ENCODE measurements around the gene LHPP.

Gene LHPP

GRCh38 chr10:124653811-124654651 lies 192.4 kb downstream of the LHPP start:
- no peaks in the 10 kb centered on the region for H3K27me3 ChIP-seq (ENCODE audit: insufficient read depth, low read depth)
- no peak for TF ChIP-seq CTCF (conservative IDR thresholded peaks at IDR 0.05; ENCODE audit: low read depth, low read length)
- H3K36me3 ChIP-seq (ENCODE audit: insufficient read depth), result no peaks in the 10 kb centered on the region
- no peak overlapping the region for H3K4me2 ChIP-seq
- no peaks in the 10 kb centered on the region for H4K20me1 ChIP-seq (ENCODE audit: insufficient read depth)
- H3K4me3 ChIP-seq (IDR thresholded peaks at IDR 0.05; ENCODE audit: insufficient read depth, low read depth, low read length), result no peak overlapping the region
- peaks cover 23% of the 10 kb centered on the region for H3K79me2 ChIP-seq (ENCODE audit: insufficient read depth, low read depth)
- H2AFZ ChIP-seq (ENCODE audit: low read depth), result no peak overlapping the region
- H3K4me1 ChIP-seq (ENCODE audit: low read depth, poor library complexity, severe bottlenecking), result peaks cover 89% of the 10 kb centered on the region
- H3K27ac ChIP-seq, result no peak overlapping the region
- H3K9ac ChIP-seq, result no peak overlapping the region

GRCh38 chr10:124654686-124655085 lies 193.1 kb downstream of the LHPP start:
- Histone ChIP-seq H3K27ac (no peak overlapping the region), H3K79me2 (ENCODE audit: insufficient read depth, low read depth) (peaks cover 23% of the 10 kb centered on the region), H3K9ac (no peak overlapping the region), H3K4me1 (ENCODE audit: low read depth, poor library complexity, severe bottlenecking) (peaks cover 89% of the 10 kb centered on the region), H4K20me1 (ENCODE audit: insufficient read depth) (no peaks in the 10 kb centered on the region), H3K36me3 (ENCODE audit: insufficient read depth) (no peaks in the 10 kb centered on the region), H3K27me3 (ENCODE audit: insufficient read depth, low read depth) (no peaks in the 10 kb centered on the region), H3K4me3 (IDR thresholded peaks at IDR 0.05; ENCODE audit: insufficient read depth, low read depth, low read length) (no peak overlapping the region), H2AFZ (ENCODE audit: low read depth) (no peak overlapping the region), H3K4me2 (no peak overlapping the region)
- no peak for TF ChIP-seq CTCF (conservative IDR thresholded peaks at IDR 0.05; ENCODE audit: low read depth, low read length)

GRCh38 chr10:124655191-124656112 lies 193.8 kb downstream of the LHPP start:
- Histone ChIP-seq H3K36me3 (ENCODE audit: insufficient read depth) (no peaks in the 10 kb centered on the region), H3K4me3 (IDR thresholded peaks at IDR 0.05; ENCODE audit: insufficient read depth, low read depth, low read length) (no peak overlapping the region), H3K4me2 (peak overlapping the region; percentile 1; the same call in 1 of the 2 replicates), H3K9ac (no peak overlapping the region), H3K27ac (no peak overlapping the region), H3K27me3 (ENCODE audit: insufficient read depth, low read depth) (no peaks in the 10 kb centered on the region), H3K4me1 (ENCODE audit: low read depth, poor library complexity, severe bottlenecking) (peaks cover 89% of the 10 kb centered on the region), H2AFZ (ENCODE audit: low read depth) (no peak overlapping the region), H4K20me1 (ENCODE audit: insufficient read depth) (no peaks in the 10 kb centered on the region), H3K79me2 (ENCODE audit: insufficient read depth, low read depth) (peaks cover 28% of the 10 kb centered on the region)
- TF ChIP-seq CTCF (conservative IDR thresholded peaks at IDR 0.05; ENCODE audit: low read depth, low read length), result no peak

- Histone ChIP-seq H3K4me3 (IDR thresholded peaks at IDR 0.05; ENCODE audit: insufficient read depth, low read depth, low read length) (no peak overlapping the region), H3K79me2 (ENCODE audit: insufficient read depth, low read depth) (peaks cover 31% of the 10 kb centered on the region), H3K36me3 (ENCODE audit: insufficient read depth) (no peaks in the 10 kb centered on the region), H3K4me2 (peak overlapping the region; percentile 0; the same call in 1 of the 2 replicates), H2AFZ (ENCODE audit: low read depth) (no peak overlapping the region), H3K27me3 (ENCODE audit: insufficient read depth, low read depth) (no peaks in the 10 kb centered on the region), H4K20me1 (ENCODE audit: insufficient read depth) (no peaks in the 10 kb centered on the region), H3K4me1 (ENCODE audit: low read depth, poor library complexity, severe bottlenecking) (peaks cover 89% of the 10 kb centered on the region), H3K9ac (no peak overlapping the region), H3K27ac (no peak overlapping the region)
- TF ChIP-seq CTCF (conservative IDR thresholded peaks at IDR 0.05; ENCODE audit: low read depth, low read length), result no peak
Measured at GRCh38 chr10:124656113-124656490, 194.5 kb downstream of the LHPP start.
